Articular chondrocyte of knee joint (primary cell): Measurements from ENCODE around the gene CNOT6. TPM values are rescaled to one million over a fixed set of nuclear protein-coding genes. Genes with fewer than 3 reads are reported as not detected.

Experiments
- small RNA-seq: library from RNA; depleted of rRNA; stranded (forward); fragments of <200 nt; gene quantifications from one replicate; pipeline ENCODE3, GENCODE V24; 2012
- total RNA-seq: library from RNA; depleted of rRNA; stranded (reverse); fragments of >200 nt; gene quantifications from 2 replicates; pipeline ENCODE4 v1.2.3, GENCODE V29; 2012

CNOT6 gene
- 9.6 and 10.5 TPM in 2 replicates for total RNA-seq

DNA sequence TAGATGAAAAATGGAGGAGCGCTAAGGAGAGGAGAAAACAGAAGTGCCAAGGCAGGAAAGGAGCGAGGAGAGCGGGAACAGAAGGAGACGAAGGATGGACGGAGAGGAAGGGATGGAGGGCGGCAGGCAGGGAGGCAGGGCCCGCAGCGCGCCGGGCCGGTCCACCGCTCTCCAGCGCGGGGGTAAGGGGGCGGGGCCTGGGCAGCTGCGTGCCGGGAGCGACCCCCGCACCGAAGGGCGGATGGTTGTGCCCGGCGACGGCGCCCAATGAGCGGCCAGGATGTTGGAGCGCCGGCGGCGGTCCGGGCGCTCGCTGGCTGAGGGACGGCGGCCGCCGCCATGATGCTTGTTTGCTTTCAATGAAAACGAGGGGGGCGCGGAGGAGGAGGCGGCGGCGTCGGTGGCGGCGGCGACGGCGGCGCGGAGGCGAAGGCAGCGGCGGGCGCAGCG is at the start of gene CNOT6:
Gene CNOT6 (plus strand): TSS at position 320 of the 450 bp plus-strand sequence. CDS start 34,898 bp downstream, outside the sequence.

DNA sequence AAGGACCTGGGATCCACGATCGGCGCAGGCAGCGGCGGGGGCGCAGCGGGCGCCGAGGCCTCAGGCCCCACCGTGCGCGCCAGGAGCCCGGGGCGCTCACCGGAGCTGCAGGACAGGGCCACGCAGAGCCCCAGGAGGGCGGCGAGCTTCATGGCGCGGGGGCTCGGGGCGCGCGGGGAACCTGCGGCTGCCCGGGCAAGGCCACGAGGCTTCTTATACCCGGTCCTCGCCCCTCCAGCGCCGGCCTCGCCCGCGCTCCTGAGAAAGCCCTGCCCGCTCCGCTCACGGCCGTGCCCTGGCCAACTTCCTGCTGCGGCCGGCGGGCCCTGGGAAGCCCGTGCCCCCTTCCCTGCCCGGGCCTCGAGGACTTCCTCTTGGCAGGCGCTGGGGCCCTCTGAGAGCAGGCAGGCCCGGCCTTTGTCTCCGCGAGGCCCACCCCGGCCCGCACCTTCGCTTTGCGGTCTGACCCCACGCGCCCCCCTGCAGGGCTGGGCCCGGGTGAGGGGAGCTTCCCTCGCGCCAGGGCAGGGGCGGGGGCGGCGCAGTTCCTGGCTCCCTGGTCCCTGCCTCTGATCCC is 97.2 kb downstream of the CNOT6 start, which contains the start of gene SCGB3A1:
Gene SCGB3A1 (minus strand): TSS at position 189 of the 577 bp plus-strand sequence. CDS start 37 bp downstream, at position 152.

Small RNA genes lying within 50 kb of the gene (small RNA-seq; reads per million reads assigned to genes)
- not detected for gene RNU6-525P

Other genes starting within 250 kb of the CNOT6 start
- 34.9 and 36.9 TPM in 2 replicates for gene MAPK9, start 202.3 kb upstream of the CNOT6 start, total RNA-seq
- 59.0 and 66.6 TPM in 2 replicates for gene GFPT2, start 141.0 kb upstream of the CNOT6 start, total RNA-seq
- not detected in 2 replicates for gene SCGB3A1, start 97.1 kb downstream of the CNOT6 start, total RNA-seq
- gene FLT4, start 155.2 kb downstream of the CNOT6 start, total RNA-seq, result 0.13 TPM in 1 of 2 replicates, not detected in the other
- gene OR2Y1, start 245.7 kb downstream of the CNOT6 start, total RNA-seq, result not detected in 2 replicates